ENCODE data around the gene ANK3. TPM values are rescaled to one million over a fixed set of nuclear protein-coding genes. Genes with fewer than 3 reads are reported as not detected.

ANK3 gene
- total RNA-seq, 1 donor from 2014 or later, result 87.6 TPM

- no peak overlapping the region for H3K4me3 Mint-ChIP-seq (ENCODE audit: low read depth)
- no peak for DNase-seq (ENCODE audit: low spot score, unreplicated experiment)
- H3K27ac Mint-ChIP-seq, result no peak overlapping the region
- peaks cover 19% of the 10 kb centered on the region for H3K4me1 Mint-ChIP-seq (ENCODE audit: low read depth)
- no peak for TF ChIP-seq CTCF (IDR thresholded peaks at IDR 0.05; ENCODE audit: unreplicated experiment)
- H3K9me3 Mint-ChIP-seq (ENCODE audit: low read depth), result no peaks in the 10 kb centered on the region
- peaks cover 10% of the 10 kb centered on the region for H3K36me3 Mint-ChIP-seq (ENCODE audit: insufficient read depth)
- H3K27me3 Mint-ChIP-seq, result no peaks in the 10 kb centered on the region
Measured at GRCh38 chr10:60139290-60139689, 250.4 kb downstream of the ANK3 start.

GRCh38 chr10:60138842-60139241, 250.8 kb downstream of the ANK3 start:
- Mint-ChIP-seq H3K27ac (no peak overlapping the region), H3K4me3 (ENCODE audit: low read depth) (no peak overlapping the region), H3K36me3 (ENCODE audit: insufficient read depth) (peaks cover 14% of the 10 kb centered on the region), H3K4me1 (ENCODE audit: low read depth) (peaks cover 19% of the 10 kb centered on the region), H3K27me3 (no peaks in the 10 kb centered on the region), H3K9me3 (ENCODE audit: low read depth) (no peaks in the 10 kb centered on the region)
- no peak for TF ChIP-seq CTCF (IDR thresholded peaks at IDR 0.05; ENCODE audit: unreplicated experiment)
- no peak for DNase-seq (ENCODE audit: low spot score, unreplicated experiment)

GRCh38 chr10:60138026-60138425, 251.6 kb downstream of the ANK3 start:
- H3K4me3 Mint-ChIP-seq (ENCODE audit: low read depth), result no peak overlapping the region

GRCh38 chr10:60137292-60137992, 252.2 kb downstream of the ANK3 start:
- Mint-ChIP-seq H3K9me3 (ENCODE audit: low read depth) (no peaks in the 10 kb centered on the region), H3K27ac (peak overlapping the region; percentile 63), H3K4me3 (ENCODE audit: low read depth) (no peak overlapping the region), H3K4me1 (ENCODE audit: low read depth) (peaks cover 19% of the 10 kb centered on the region), H3K27me3 (no peaks in the 10 kb centered on the region), H3K36me3 (ENCODE audit: insufficient read depth) (peaks cover 16% of the 10 kb centered on the region)
- TF ChIP-seq CTCF (IDR thresholded peaks at IDR 0.05; ENCODE audit: unreplicated experiment), result no peak
- no peak for DNase-seq (ENCODE audit: low spot score, unreplicated experiment)

More at GRCh38 chr10:60138026-60138425, 251.6 kb downstream of the ANK3 start:
- DNase-seq (ENCODE audit: low spot score, unreplicated experiment), result no peak
- peaks cover 16% of the 10 kb centered on the region for H3K36me3 Mint-ChIP-seq (ENCODE audit: insufficient read depth)
- H3K27ac Mint-ChIP-seq, result no peak overlapping the region
- peaks cover 19% of the 10 kb centered on the region for H3K4me1 Mint-ChIP-seq (ENCODE audit: low read depth)
- no peak for TF ChIP-seq CTCF (IDR thresholded peaks at IDR 0.05; ENCODE audit: unreplicated experiment)
- H3K9me3 Mint-ChIP-seq (ENCODE audit: low read depth), result no peaks in the 10 kb centered on the region
- no peaks in the 10 kb centered on the region for H3K27me3 Mint-ChIP-seq

GRCh38 chr10:60135020-60135419, 254.7 kb downstream of the ANK3 start:
- H3K27ac Mint-ChIP-seq, result peak overlapping the region; percentile 69
- no peaks in the 10 kb centered on the region for H3K9me3 Mint-ChIP-seq (ENCODE audit: low read depth)
- no peak for DNase-seq (ENCODE audit: low spot score, unreplicated experiment)
- peaks cover 17% of the 10 kb centered on the region for H3K36me3 Mint-ChIP-seq (ENCODE audit: insufficient read depth)
- TF ChIP-seq CTCF (IDR thresholded peaks at IDR 0.05; ENCODE audit: unreplicated experiment), result no peak
- no peaks in the 10 kb centered on the region for H3K27me3 Mint-ChIP-seq
- no peak overlapping the region for H3K4me3 Mint-ChIP-seq (ENCODE audit: low read depth)
- H3K4me1 Mint-ChIP-seq (ENCODE audit: low read depth), result peaks cover 19% of the 10 kb centered on the region
